Large intestine (tissue), 3 donors: ENCODE results near the gene PDILT. TPM values are rescaled to one million over a fixed set of nuclear protein-coding genes. Genes with fewer than 3 reads are reported as not detected.

Experiments
- DNase-seq, 2 donors: peaks; one replicate each; pipeline versions ENCODE4 v3.0.0 to v3.0.0-alpha.2; 2013
- H3K27ac ChIP-seq: one replicate; pipeline ENCODE4 v1.5.1; 2013; ENCODE audit warnings: low read length
- H3K27me3 ChIP-seq: 2 replicates; pipeline ENCODE4 v1.6.1; 2013; ENCODE audit warnings: low read length; ENCODE audit not compliant: control insufficient read depth, insufficient read depth
- H3K36me3 ChIP-seq: 2 replicates; pipeline ENCODE4 v1.6.1; 2013; ENCODE audit warnings: low read length; ENCODE audit not compliant: control insufficient read depth, insufficient read depth
- H3K4me1 ChIP-seq: one replicate; pipeline ENCODE4 v1.6.1; 2013; ENCODE audit warnings: low read length; ENCODE audit not compliant: control insufficient read depth, insufficient read depth
- H3K4me3 ChIP-seq: one replicate; pipeline ENCODE4 v1.5.1; 2013; ENCODE audit warnings: low read length
- H3K9me3 ChIP-seq: one replicate; pipeline ENCODE4 v1.6.1; 2013; ENCODE audit warnings: mild to moderate bottlenecking, low read depth, low read length, moderate library complexity; ENCODE audit not compliant: control insufficient read depth
- WGBS: methylation state at CpG from one replicate; pipeline ENCODE4 v1.1.5; 2013; ENCODE audit warnings: low lambda C conversion rate; ENCODE audit not compliant: insufficient coverage; 5-methylcytosine and 5-hydroxymethylcytosine counted together
- polyA plus RNA-seq: library from polyadenylated mRNA; unstranded; fragments of 120-200 nt; gene quantifications from one replicate; pipeline ENCODE4 v1.2.1, GENCODE V29; 2013

PDILT gene
- polyA plus RNA-seq, 1 donor: not detected

DNA sequence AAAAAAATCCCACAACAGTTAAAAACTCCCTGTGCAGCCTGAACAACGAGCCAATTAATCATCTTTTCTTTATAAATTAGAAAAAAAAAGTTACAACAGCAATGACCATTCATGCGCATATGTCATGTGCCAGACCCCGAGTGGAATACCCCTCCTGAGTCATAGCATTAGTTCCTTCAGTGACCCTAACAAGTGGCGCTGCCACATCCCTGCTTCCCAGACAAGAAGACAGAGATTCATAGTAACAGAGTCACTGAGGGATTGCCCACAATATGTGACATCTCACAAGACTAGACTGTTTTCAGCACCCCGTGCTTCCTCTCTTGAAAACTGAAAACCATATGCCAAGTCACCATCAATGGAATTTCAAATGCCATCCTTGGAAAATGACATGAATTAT, 59.9 kb downstream of the PDILT start:
- Histone ChIP-seq H3K9me3 (no peaks in the 10 kb centered on the region), H3K4me3 (no peak overlapping the region), H3K27ac (no peak overlapping the region), H3K4me1 (no peaks in the 10 kb centered on the region), H3K27me3 (peaks cover 6% of the 10 kb centered on the region), H3K36me3 (no peaks in the 10 kb centered on the region)
- no CpG with 5 or more reads among the region's 5 CpGs for WGBS
- DNase-seq: no peak

DNA sequence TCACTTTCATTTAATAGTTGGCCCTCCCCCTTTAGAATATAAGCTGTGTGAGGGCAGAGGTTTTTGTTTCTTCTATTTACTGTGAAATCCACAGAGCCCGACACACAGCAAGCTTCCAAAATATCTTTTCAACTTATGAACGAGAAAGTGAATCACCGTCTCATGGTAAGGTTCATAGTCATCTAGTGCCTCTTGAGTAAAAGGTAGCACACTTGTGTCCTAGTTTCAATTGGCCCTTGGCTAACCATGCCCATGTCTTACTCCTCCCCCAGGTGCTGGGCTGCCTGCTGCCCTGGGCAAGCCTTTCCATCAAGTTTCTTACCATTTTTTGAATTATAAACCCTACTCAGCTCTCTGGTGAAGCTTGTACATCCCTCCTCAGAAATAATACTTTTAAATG, 64.8 kb downstream of the PDILT start:
- H3K27ac ChIP-seq: no peak overlapping the region
- no CpG with 5 or more reads among the region's 3 CpGs for WGBS
- DNase-seq: no peak
- no peak overlapping the region for H3K4me3 ChIP-seq
- H3K9me3 ChIP-seq: no peaks in the 10 kb centered on the region
- no peaks in the 10 kb centered on the region for H3K4me1 ChIP-seq
- no peaks in the 10 kb centered on the region for H3K27me3 ChIP-seq
- no peaks in the 10 kb centered on the region for H3K36me3 ChIP-seq

DNA sequence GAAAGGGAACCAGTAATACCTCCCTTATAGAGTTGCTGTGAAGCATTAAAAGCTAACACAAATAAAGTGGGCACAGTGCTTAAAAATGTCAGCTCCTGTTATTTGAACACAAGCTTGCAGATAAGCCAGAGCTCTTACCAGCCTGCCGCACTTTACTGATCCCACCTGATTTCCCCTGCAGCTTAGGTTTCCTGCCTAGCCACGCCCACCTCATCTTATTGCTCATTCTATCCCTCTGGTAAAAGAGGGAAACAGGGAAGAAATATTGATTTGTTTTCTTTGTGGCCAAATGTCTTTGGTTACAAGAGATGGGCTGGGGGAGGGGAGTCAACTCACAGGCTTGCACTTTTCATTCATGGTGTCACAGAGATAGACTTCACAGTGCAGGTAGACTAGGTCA, 67.6 kb downstream of the PDILT start:
- Histone ChIP-seq H3K36me3 (no peaks in the 10 kb centered on the region), H3K4me1 (no peaks in the 10 kb centered on the region), H3K27me3 (no peaks in the 10 kb centered on the region), H3K27ac (no peak overlapping the region), H3K4me3 (no peak overlapping the region), H3K9me3 (no peaks in the 10 kb centered on the region)
- DNase-seq: no peak
- no CpG with 5 or more reads among the region's 2 CpGs for WGBS

DNA sequence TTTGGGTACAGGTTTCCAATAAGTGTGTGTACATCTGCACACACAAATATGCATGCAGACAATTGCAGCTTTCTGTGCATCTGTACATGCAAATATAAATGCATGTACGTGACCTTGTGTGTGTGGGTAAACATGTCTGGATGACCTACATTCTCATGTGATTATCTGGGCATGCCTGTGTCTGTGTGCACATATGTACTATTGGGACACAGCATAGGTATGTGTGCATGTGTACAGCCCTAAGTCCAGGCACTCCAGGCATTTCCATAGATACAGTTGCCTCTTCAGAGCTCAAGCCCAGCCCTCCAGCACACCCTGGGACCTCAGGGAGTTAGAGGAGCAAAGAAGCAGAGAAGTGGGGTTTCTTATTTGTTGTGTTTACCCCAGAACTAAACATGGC, 70.1 kb downstream of the PDILT start:
- DNase-seq: no peak
- WGBS: no CpG with 5 or more reads among the region's 1 CpG
- no peaks in the 10 kb centered on the region for H3K9me3 ChIP-seq
- no peaks in the 10 kb centered on the region for H3K27me3 ChIP-seq
- H3K4me3 ChIP-seq: no peak overlapping the region
- no peaks in the 10 kb centered on the region for H3K4me1 ChIP-seq
- no peak overlapping the region for H3K27ac ChIP-seq
- H3K36me3 ChIP-seq: no peaks in the 10 kb centered on the region

DNA sequence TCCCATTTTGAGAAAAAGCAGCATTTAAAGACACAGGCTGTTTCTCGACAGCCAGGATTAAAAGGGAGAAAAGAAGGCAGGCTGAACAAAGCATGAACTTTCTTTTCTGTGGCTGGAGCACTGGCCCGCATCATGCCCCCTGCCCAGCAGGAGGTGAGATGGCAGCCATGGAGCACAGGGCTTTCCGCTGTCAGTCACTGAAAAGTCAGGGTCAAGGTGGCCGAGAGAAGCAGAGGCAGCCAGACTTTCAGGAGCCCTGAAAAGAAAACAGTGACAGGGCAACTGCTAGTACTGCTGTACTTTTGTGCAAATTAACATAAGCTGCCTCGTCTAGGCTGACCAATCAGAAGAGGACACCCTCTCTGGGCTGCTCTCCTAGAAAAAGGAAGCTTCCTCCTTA, 71.4 kb downstream of the PDILT start:
- Histone ChIP-seq H3K36me3 (no peaks in the 10 kb centered on the region), H3K4me1 (no peaks in the 10 kb centered on the region), H3K27ac (no peak overlapping the region), H3K4me3 (no peak overlapping the region), H3K27me3 (no peaks in the 10 kb centered on the region), H3K9me3 (no peaks in the 10 kb centered on the region)
- WGBS: no CpG with 5 or more reads among the region's 5 CpGs
- DNase-seq: no peak

DNA sequence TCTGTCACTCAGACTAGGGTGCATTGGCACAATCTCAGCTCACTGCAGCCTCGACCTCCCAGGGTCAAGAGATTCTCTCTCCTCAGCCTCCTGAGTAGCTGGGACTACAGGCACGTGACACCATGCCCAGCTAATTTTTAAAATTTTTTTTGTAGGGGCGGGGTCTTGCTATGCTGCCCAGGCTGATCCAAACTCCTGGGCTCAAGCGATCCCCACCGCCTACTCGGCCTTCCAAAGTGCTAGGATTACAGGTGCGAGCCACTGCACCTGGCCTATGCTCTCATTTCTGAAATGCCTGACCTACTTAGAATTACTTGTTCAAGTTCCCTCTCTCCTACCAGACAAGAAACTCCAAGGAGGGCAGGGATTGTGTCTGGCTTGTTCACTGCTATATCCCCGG, 72.1 kb downstream of the PDILT start:
- Histone ChIP-seq H3K9me3 (no peaks in the 10 kb centered on the region), H3K36me3 (no peaks in the 10 kb centered on the region), H3K27ac (no peak overlapping the region), H3K4me1 (peaks cover under 1% of the 10 kb centered on the region), H3K27me3 (no peaks in the 10 kb centered on the region), H3K4me3 (no peak overlapping the region)
- no peak for DNase-seq
- WGBS: no CpG with 5 or more reads among the region's 8 CpGs

DNA sequence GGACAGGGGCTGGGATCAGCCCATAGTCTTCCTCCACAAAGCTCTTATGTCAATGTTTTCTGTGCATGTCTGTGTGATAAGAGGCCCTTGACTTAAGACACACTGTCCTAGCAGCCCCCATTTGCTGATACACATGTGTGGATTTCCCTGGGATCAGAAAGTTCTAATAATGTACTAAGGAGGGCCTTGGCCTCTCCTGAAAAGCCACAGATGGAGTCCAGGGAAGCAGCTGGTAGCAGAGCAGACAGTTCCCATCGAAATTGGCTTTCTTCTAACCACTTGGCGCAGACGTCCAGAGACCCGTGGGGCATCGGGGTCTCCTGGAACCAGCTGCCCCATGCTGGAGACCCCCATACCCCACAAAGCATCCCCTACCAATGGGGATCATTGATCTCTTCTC, 72.9 kb downstream of the PDILT start:
- no CpG with 5 or more reads among the region's 5 CpGs for WGBS
- Histone ChIP-seq H3K36me3 (no peaks in the 10 kb centered on the region), H3K4me3 (no peak overlapping the region), H3K4me1 (peaks cover 8% of the 10 kb centered on the region), H3K9me3 (no peaks in the 10 kb centered on the region), H3K27me3 (no peaks in the 10 kb centered on the region), H3K27ac (no peak overlapping the region)
- no peak for DNase-seq

DNA sequence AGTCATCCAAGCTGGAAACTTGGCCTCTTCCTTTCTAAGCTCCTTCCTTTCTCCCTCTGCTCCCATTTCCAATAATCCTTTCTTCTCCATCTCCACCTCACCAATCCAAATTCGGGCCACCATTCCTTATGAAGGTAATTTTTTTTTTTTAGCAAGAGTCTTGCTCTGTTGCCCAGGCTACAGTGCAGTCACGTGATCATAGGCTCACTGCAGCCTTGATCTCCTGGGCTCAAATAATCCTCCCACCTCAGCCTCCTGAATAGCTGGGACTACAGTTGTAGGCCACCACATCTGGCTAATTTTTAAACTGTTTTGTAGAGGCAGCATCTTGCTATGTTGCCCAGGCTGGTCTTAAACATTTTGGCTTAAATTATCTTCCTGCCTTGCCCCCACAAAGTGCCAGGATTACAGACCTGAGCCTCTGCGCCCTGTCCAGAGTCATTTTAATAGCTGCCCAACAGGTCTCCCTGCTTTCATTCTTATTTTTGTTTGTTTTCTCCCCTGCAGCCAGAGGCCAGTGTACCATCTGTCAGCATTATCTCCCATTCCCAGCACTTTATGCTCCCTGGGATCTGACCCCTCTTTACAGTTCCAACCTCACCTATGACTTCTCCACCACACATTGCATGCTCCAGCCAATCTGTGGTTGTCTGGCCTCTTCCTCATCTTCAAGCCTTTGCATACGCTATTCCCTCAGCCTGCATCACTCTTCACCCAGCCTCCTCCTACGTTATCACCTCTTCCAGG, 75.0 kb downstream of the PDILT start:
- WGBS: 100% methylated on average over 2 of the region's 5 CpGs
- DNase-seq: no peak
- no peaks in the 10 kb centered on the region for H3K36me3 ChIP-seq
- H3K4me3 ChIP-seq: no peak overlapping the region
- H3K27ac ChIP-seq: no peak overlapping the region
- H3K4me1 ChIP-seq: peaks cover 22% of the 10 kb centered on the region
- no peaks in the 10 kb centered on the region for H3K9me3 ChIP-seq
- H3K27me3 ChIP-seq: no peaks in the 10 kb centered on the region

DNA sequence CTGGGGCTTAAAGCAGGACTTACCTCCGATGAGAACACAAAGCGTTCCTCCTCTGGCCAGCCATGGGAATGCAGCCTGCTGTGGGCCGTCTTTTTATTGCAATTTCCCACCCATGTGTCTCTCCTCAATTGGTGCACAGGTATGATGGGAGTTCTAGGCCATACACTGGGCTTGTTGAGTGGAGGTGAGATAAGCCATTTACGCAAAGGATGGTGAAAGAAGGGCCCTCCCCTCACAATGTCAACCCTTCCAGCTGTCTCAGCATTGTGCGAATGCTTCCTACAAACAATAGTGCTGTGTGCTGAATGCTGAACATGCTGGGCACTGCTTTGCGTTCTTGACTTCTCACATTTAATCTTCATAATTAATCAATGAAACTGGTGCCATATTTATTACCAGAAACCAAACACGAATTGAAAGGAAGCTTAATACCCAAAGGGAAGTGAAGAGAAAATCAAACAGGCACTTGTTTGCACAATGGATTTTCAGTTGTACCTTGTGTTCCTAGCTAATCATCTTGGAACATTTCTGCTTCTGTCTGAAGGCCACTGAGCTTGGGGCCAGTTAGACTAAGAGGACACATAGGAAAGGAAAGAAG, 77.0 kb downstream of the PDILT start, which contains the start of gene GP2:
TSS of gene GP2 (minus strand) at position 70 of the 598 bp plus-strand sequence. CDS start 1,082 bp downstream, outside the sequence.
- Histone ChIP-seq H3K9me3 (no peaks in the 10 kb centered on the region), H3K4me3 (no peak within 1 kb of the TSS), H3K36me3 (no peaks in the 10 kb centered on the region), H3K27ac (peak within 1 kb of the TSS; percentile 28), H3K27me3 (no peaks in the 10 kb centered on the region), H3K4me1 (peaks cover 22% of the 10 kb centered on the region)
- no peak for DNase-seq
- WGBS: no CpG with 5 or more reads among the region's 7 CpGs

DNA sequence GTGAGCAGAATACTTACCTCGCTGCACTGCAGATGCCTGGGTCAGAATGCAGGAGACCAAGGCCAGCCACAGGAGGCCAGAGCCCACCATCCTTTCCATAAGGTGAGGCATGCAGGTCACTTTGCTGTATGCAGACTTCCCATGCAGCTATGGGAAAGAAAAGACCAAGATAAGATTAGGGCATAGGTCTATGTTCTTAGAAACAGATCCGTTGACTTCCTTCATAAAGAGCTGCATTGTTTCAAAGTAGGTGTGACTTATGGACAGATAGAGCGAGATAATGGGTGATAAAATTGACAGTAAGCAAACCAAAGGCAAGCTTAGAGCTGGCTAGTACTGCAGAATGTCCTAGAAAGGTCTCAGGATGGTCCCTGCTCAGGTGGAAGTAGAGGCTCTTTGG, 78.2 kb downstream of the PDILT start:
- Histone ChIP-seq H3K4me1 (peaks cover 22% of the 10 kb centered on the region), H3K36me3 (no peaks in the 10 kb centered on the region), H3K27ac (peak overlapping the region; percentile 53), H3K4me3 (no peak overlapping the region), H3K27me3 (no peaks in the 10 kb centered on the region), H3K9me3 (no peaks in the 10 kb centered on the region)
- peak; percentile 14 to 63 for DNase-seq
- no CpG with 5 or more reads among the region's 3 CpGs for WGBS

DNA sequence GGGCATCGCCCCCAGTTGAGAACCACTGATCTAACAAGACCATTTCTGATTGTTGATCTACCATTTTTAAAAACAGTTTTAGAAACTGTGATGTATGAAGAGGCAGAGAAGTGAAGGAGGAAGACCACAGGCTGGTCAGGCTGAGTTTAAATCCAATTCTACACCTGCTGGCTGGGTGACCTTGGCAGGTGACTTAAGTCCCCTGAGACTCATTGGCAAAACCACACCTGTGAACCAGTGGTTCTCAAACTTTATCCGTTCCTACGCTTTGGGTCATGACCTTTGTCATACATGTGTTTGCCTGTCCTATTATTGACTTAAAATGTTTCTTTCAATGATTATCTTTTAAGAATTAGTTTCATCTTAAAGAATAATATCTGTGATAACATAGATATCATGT, 79.5 kb downstream of the PDILT start:
- Histone ChIP-seq H3K27ac (no peak overlapping the region), H3K36me3 (no peaks in the 10 kb centered on the region)
- WGBS: no CpG with 5 or more reads among the region's 3 CpGs

More for the DNA sequence above, 79.5 kb downstream of the PDILT start:
- H3K9me3 ChIP-seq: no peaks in the 10 kb centered on the region
- H3K4me1 ChIP-seq: peaks cover 22% of the 10 kb centered on the region
- no peak overlapping the region for H3K4me3 ChIP-seq
- no peak for DNase-seq
- H3K27me3 ChIP-seq: no peaks in the 10 kb centered on the region
